ENCODE results near the gene GSN. TPM values are rescaled to one million over a fixed set of nuclear protein-coding genes. Genes with fewer than 3 reads are reported as not detected.

GSN gene
- total RNA-seq, 4 donors from 2014 or later: 628 to 986 (median 782) TPM

DNA sequence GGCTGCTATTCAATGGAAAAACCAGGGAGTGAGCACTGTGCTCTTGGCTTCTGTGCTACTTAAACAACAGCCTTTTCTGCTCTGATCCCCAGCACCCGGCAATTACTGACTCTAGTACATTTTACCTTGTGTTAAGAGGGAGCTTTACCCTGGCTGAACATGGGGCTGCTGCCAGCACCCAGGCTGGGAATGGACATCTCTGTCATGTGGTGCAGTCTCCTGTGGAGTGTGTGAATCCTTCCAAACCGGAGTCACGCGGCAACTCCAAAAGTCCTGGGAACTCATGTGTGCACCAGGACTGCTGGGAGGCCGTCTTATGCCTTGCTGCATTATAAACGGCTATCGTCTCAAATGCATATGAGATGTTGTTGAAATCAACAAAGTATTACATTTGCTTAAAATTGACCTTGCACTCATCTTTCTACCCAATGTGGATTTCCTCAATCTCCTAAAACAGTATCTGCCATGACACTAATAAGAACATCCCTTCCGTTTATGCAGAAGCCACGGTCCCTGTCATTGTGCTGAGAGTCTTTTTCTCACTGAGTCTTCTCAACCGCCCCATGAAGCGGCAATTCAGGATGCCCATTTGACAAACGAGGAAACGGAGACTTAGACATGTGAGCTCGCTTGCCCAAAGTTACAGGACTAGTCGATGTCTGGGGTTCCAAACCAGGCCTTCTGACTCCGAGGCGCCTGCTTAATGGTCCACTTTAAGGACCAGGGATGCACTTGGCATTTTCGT is 884 bp upstream of the GSN start:
- Histone ChIP-seq H3K9me3 (no peaks in the 10 kb centered on the region), H3K4me1 (peaks cover 19 to 51% (median 39%) of the 10 kb centered on the region in 4 donors), H3K27ac (peak overlapping the region; percentile 92 to 98 (median 95)), H3K27me3 (no peaks in the 10 kb centered on the region), H3K36me3 (no peaks in the 10 kb centered on the region), H3K4me3 (peak overlapping the region in 3 of 4 donors; percentile 75 to 93 (median 83))
- 50 to 57% methylated on average over 3 to 18 of the region's 18 CpGs for WGBS, 2 donors (ENCODE audit: low coverage in 1 of 2)
- in situ Hi-C loops (cut with MboI; ENCODE audit: low pct_ligation_motif_present in 1 of 4, low pct_unique_long_range_greater_than_20kb in 1 of 4, low sequenced_read_pairs in 3 of 4) (no loop called here), intact Hi-C loops (cut with DNase I; ENCODE audit: low total_unique reads) (no loop called here)
- TF ChIP-seq CTCF (IDR thresholded peaks at IDR 0.05): no peak
- no peak for TF ChIP-seq POLR2A (IDR thresholded peaks at IDR 0.05)
- peak in 1 of 3 donors; percentile 45 for TF ChIP-seq POLR2AphosphoS5 (IDR thresholded peaks at IDR 0.05)
- TF ChIP-seq EP300 (IDR thresholded peaks at IDR 0.05; ENCODE audit: low read depth): no peak
- DNase-seq: no peak

DNA sequence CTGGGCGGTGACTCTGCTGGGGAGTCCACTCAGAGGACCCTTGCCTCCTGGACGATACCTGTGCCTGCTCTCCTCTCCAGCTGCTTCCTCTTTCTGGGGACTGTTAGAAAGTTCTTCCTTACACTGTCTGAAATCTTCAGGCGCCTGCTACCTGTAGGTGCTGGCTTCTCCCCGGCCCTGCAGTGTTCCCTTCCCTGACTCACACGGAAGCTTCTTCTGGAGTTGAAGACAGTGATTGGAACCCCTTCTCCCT is 562 bp downstream of the GSN start:
- Histone ChIP-seq H3K27ac (peak overlapping the region; percentile 92 to 98 (median 95)), H3K9me3 (no peaks in the 10 kb centered on the region), H3K4me3 (peak overlapping the region; percentile 75 to 93 (median 85)), H3K27me3 (no peaks in the 10 kb centered on the region), H3K36me3 (no peaks in the 10 kb centered on the region), H3K4me1 (peaks cover 26 to 66% (median 51%) of the 10 kb centered on the region in 4 donors)
- TF ChIP-seq EP300 (IDR thresholded peaks at IDR 0.05; ENCODE audit: low read depth) (no peak), POLR2AphosphoS5 (IDR thresholded peaks at IDR 0.05) (no peak)
- intact Hi-C loops (cut with DNase I; ENCODE audit: low total_unique reads) (loop anchor here (2.0 kb wide), 1 partner anchor 18 kb away; no protein-coding TSS in a partner anchor), in situ Hi-C loops (cut with MboI; ENCODE audit: low pct_ligation_motif_present in 1 of 4, low pct_unique_long_range_greater_than_20kb in 1 of 4, low sequenced_read_pairs in 3 of 4) (no loop called here)
- whole genome bisulfite sequencing, 2 donors (ENCODE audit: low coverage in 1 of 2): 2% methylated on average over 5 of the region's 5 CpGs; no CpG with 5 or more reads in 1 of the 2 donors
- no peak for DNase-seq

DNA sequence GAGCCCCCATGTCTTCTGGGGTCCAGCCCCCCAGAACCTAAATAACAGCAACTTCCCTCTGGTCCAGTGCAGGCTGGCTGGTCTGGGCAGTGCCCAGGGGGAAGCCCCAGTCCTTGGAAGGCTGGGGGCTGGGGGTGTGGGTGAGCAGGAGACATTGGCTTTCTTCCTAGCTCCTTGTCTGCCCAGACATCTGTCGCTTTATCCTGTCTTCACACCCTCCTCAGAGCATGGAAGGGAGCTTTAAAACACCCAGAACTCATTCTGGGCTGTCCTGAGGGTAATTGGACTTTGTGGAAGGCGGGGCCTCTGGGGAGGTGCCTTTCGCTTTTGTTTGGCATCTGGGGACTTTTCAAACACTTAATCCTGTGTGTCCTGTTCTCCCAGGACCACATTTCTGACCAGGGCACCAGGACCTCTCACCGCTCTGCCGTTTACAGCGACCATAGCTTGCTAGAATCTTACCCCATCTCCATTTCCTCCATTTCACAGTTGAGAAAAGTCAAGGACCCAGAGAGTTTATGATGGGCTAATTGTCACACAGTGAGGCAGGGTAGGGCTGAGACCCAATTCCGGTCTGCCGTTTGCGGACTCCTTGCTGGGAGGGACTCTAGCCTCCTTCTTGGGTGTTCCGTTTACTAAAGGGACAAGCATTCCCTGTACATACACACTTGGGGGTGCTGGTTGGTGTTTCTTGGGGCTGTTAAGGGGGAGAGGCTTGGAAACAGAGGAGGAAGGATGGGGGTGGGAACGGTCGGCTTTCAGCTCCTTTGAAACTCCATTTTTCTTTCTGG is 1.1 kb downstream of the GSN start:
- Histone ChIP-seq H3K36me3 (no peaks in the 10 kb centered on the region), H3K27ac (peak overlapping the region; percentile 92 to 98 (median 95)), H3K27me3 (no peaks in the 10 kb centered on the region), H3K9me3 (no peaks in the 10 kb centered on the region), H3K4me1 (peaks cover 30 to 70% (median 56%) of the 10 kb centered on the region in 4 donors), H3K4me3 (peak overlapping the region; percentile 75 to 93 (median 85))
- DNase-seq: peak; percentile 72
- in situ Hi-C loops (cut with MboI; ENCODE audit: low pct_ligation_motif_present in 1 of 4, low pct_unique_long_range_greater_than_20kb in 1 of 4, low sequenced_read_pairs in 3 of 4): no loop called here
- intact Hi-C loops (cut with DNase I; ENCODE audit: low total_unique reads): loop anchor here (2.0 kb wide), 1 partner anchor 18 kb away; no protein-coding TSS in a partner anchor
- WGBS, 2 donors (ENCODE audit: low coverage in 1 of 2): 8 to 22% methylated on average over 2 to 12 of the region's 12 CpGs
- TF ChIP-seq POLR2A (IDR thresholded peaks at IDR 0.05): peak; percentile 69
- peak; percentile 66 to 84 (median 77) for TF ChIP-seq POLR2AphosphoS5 (IDR thresholded peaks at IDR 0.05)
- no peak for TF ChIP-seq CTCF (IDR thresholded peaks at IDR 0.05)
- TF ChIP-seq EP300 (IDR thresholded peaks at IDR 0.05; ENCODE audit: low read depth): no peak

DNA sequence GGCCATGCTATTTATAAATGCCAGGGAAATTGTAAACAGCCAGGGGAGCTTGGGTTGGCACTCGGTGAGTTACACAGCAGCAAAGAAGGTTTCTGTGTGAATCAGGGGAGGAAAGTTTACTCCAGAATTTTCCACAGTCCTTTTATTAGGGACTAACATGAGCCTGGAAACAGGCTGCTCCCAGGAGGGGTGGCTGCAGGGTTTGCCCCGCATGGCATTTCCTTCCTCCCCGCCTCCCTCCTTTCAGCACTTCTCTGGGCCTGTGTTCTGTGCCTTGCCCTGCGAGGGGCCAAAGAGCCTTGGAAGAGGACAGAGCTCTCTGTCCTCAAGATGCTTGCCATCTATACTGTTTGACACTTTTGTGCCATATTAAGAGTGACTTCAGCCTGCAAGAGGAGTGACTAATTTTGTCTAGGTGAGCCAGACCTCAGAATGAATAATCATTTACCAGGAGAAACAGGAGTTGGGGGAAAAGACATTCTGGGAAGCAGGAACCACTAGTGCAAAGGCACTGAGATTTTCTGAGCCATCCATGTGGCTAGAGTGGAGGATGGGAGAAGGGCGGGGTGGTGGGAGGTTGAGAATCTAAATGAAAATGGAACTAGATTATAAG is 1.8 kb downstream of the GSN start:
- intact Hi-C loops (cut with DNase I; ENCODE audit: low total_unique reads) (loop anchor here (2.0 kb wide), 1 partner anchor 17 kb away; no protein-coding TSS in a partner anchor), in situ Hi-C loops (cut with MboI; ENCODE audit: low pct_ligation_motif_present in 1 of 4, low pct_unique_long_range_greater_than_20kb in 1 of 4, low sequenced_read_pairs in 3 of 4) (no loop called here)
- Histone ChIP-seq H3K4me3 (peak overlapping the region; percentile 75 to 93 (median 85)), H3K27ac (peak overlapping the region; percentile 92 to 98 (median 95)), H3K27me3 (no peaks in the 10 kb centered on the region), H3K4me1 (peaks cover 30 to 76% (median 63%) of the 10 kb centered on the region in 4 donors), H3K9me3 (no peaks in the 10 kb centered on the region), H3K36me3 (no peaks in the 10 kb centered on the region)
- DNase-seq: no peak
- peak in 1 of 3 donors; percentile 3 for TF ChIP-seq POLR2AphosphoS5 (IDR thresholded peaks at IDR 0.05)
- TF ChIP-seq EP300 (IDR thresholded peaks at IDR 0.05; ENCODE audit: low read depth): no peak
- WGBS, 2 donors (ENCODE audit: low coverage in 1 of 2): 46 to 57% methylated on average over 2 to 5 of the region's 5 CpGs

All from transverse colon (tissue), 4 donors.